Measurements from ENCODE around the gene GPR139. TPM values are rescaled to one million over a fixed set of nuclear protein-coding genes. Genes with fewer than 3 reads are reported as not detected.

GPR139 gene
- total RNA-seq, 1 donor, result not detected

DNA sequence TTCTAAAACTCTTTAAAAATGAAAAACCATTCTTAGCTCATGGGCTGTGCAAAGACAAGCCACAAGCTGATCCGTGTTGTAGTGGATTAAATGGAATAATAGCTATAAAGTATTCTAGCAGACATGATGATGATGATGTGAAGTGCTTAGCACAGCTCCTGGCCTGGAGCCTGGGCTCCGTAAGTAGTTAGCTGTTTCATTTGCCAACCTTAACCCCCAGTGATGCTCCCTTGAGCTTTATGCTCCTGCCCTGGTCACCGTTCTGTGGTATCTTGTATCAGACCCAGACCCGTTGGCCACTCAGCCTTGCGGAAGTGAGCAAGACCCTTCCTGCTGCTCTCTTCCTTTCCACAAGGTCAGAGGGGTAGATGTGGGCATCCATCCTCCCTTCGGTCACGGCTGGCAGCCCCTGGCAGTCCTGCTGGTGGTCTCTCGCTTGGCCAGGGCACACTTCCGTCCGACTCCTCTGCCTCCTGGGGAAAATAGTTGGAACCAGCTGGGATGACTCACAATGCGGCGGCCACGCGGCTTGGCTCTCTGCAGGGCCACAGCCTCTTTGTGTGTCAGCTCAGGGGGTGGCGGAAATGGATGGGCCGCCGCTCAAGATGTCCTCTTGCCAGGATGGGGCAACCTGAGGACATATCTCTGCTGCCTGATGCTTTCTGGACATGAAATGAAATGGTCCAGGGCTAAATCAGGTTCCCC is 79.1 kb downstream of the GPR139 start:
- H3K27me3 ChIP-seq (ENCODE audit: insufficient read depth, low read length), result no peaks in the 10 kb centered on the region
- H4K20me1 ChIP-seq (ENCODE audit: insufficient read depth, low read length), result no peaks in the 10 kb centered on the region
- no peaks in the 10 kb centered on the region for H3K36me3 ChIP-seq (ENCODE audit: insufficient read depth, low read length)
- TF ChIP-seq, protein P1, sequence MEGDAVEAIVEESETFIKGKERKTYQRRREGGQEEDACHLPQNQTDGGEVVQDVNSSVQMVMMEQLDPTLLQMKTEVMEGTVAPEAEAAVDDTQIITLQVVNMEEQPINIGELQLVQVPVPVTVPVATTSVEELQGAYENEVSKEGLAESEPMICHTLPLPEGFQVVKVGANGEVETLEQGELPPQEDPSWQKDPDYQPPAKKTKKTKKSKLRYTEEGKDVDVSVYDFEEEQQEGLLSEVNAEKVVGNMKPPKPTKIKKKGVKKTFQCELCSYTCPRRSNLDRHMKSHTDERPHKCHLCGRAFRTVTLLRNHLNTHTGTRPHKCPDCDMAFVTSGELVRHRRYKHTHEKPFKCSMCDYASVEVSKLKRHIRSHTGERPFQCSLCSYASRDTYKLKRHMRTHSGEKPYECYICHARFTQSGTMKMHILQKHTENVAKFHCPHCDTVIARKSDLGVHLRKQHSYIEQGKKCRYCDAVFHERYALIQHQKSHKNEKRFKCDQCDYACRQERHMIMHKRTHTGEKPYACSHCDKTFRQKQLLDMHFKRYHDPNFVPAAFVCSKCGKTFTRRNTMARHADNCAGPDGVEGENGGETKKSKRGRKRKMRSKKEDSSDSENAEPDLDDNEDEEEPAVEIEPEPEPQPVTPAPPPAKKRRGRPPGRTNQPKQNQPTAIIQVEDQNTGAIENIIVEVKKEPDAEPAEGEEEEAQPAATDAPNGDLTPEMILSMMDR (IDR thresholded peaks at IDR 0.05; ENCODE audit: extremely low read depth, low read depth, low read length), result no peak
- H3K4me1 ChIP-seq (ENCODE audit: insufficient read depth, low read length), result no peaks in the 10 kb centered on the region
- no peaks in the 10 kb centered on the region for H3K9me3 ChIP-seq (ENCODE audit: low read depth, low read length)
- no peak overlapping the region for H3K4me2 ChIP-seq (ENCODE audit: insufficient read depth, low read length)
- H2AFZ ChIP-seq (ENCODE audit: low read length), result no peak overlapping the region
- DNase-seq (ENCODE audit: insufficient read length, low spot score, missing footprints), result no peak
- H3K4me3 ChIP-seq (ENCODE audit: insufficient read depth, low read length), result no peak overlapping the region
- no peaks in the 10 kb centered on the region for H3K79me2 ChIP-seq (ENCODE audit: insufficient read depth, low read length)
- H3K27ac ChIP-seq (ENCODE audit: low read depth, low read length), result no peak overlapping the region

DNA sequence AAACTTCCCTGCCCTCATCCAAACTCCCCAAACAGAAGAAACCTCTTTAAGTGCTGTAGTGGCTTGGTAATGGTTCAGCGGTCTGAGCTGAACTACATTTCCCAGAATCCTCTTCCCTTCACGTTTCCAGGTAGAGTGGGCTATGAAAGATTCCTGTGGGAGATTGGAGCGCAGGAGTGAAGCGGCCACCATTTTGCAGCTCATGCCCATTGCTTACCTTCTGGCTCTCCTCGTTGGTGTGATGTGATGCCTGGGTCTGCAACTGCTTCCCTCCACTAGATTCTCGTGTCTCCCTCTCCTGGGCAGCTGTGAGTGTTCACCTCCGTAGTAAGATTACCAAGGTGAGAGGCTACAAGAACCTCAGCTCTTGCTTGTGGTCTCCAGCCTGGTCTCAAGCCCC is 82.1 kb downstream of the GPR139 start:
- H3K36me3 ChIP-seq (ENCODE audit: insufficient read depth, low read length), result no peaks in the 10 kb centered on the region
- no peak overlapping the region for H2AFZ ChIP-seq (ENCODE audit: low read length)
- no peaks in the 10 kb centered on the region for H3K9me3 ChIP-seq (ENCODE audit: low read depth, low read length)
- no peaks in the 10 kb centered on the region for H4K20me1 ChIP-seq (ENCODE audit: insufficient read depth, low read length)
- H3K27ac ChIP-seq (ENCODE audit: low read depth, low read length), result no peak overlapping the region
- H3K4me1 ChIP-seq (ENCODE audit: insufficient read depth, low read length), result no peaks in the 10 kb centered on the region
- no peaks in the 10 kb centered on the region for H3K27me3 ChIP-seq (ENCODE audit: insufficient read depth, low read length)
- no peak overlapping the region for H3K4me2 ChIP-seq (ENCODE audit: insufficient read depth, low read length)
- TF ChIP-seq, protein P1 (IDR thresholded peaks at IDR 0.05; ENCODE audit: extremely low read depth, low read depth, low read length), result no peak
- no peak overlapping the region for H3K4me3 ChIP-seq (ENCODE audit: insufficient read depth, low read length)
- DNase-seq (ENCODE audit: insufficient read length, low spot score, missing footprints), result no peak
- H3K79me2 ChIP-seq (ENCODE audit: insufficient read depth, low read length), result no peaks in the 10 kb centered on the region

DNA sequence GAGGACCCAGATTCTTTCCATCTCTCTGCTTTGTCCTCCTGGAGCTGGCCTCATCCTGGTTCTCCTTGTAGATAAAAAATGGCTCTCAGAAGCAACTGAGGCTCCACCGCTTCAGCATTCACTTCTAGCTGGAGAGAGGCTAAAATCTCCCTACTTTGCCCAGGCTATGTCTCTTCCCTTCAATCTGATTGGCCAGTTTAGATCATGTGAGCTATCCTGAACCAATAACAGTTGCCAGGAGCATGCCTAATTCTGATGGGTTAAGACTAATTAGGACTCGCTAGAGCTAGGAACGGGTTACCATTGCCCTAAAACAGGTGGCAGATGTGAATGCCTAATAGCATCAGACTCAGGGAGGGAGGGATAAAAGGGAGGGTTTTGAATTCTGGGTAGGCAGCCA is 89.6 kb downstream of the GPR139 start:
- H3K79me2 ChIP-seq (ENCODE audit: insufficient read depth, low read length), result no peaks in the 10 kb centered on the region
- H3K9me3 ChIP-seq (ENCODE audit: low read depth, low read length), result no peaks in the 10 kb centered on the region
- DNase-seq (ENCODE audit: insufficient read length, low spot score, missing footprints), result no peak
- no peaks in the 10 kb centered on the region for H3K27me3 ChIP-seq (ENCODE audit: insufficient read depth, low read length)
- no peaks in the 10 kb centered on the region for H3K4me1 ChIP-seq (ENCODE audit: insufficient read depth, low read length)
- no peaks in the 10 kb centered on the region for H4K20me1 ChIP-seq (ENCODE audit: insufficient read depth, low read length)
- no peak overlapping the region for H3K27ac ChIP-seq (ENCODE audit: low read depth, low read length)
- TF ChIP-seq, protein P1 (IDR thresholded peaks at IDR 0.05; ENCODE audit: extremely low read depth, low read depth, low read length), result no peak
- H3K36me3 ChIP-seq (ENCODE audit: insufficient read depth, low read length), result no peaks in the 10 kb centered on the region
- no peak overlapping the region for H2AFZ ChIP-seq (ENCODE audit: low read length)
- no peak overlapping the region for H3K4me3 ChIP-seq (ENCODE audit: insufficient read depth, low read length)
- no peak overlapping the region for H3K4me2 ChIP-seq (ENCODE audit: insufficient read depth, low read length)

Other genes starting within 250 kb of the GPR139 start
- 1.2 and 2.5 TPM in 2 replicates for gene GPRC5B, start 189.0 kb downstream of the GPR139 start, total RNA-seq

Measured in osteoblast (primary cell).